Measurements from ENCODE around the gene OXCT1. TPM values are rescaled to one million over a fixed set of nuclear protein-coding genes. Genes with fewer than 3 reads are reported as not detected.

Gene OXCT1
- total and polyA plus RNA-seq, 2 donors (not counting 3 experiments of a cell fraction or from before 2014, with no cell fraction given), result 12.8 to 37.4 TPM

DNA sequence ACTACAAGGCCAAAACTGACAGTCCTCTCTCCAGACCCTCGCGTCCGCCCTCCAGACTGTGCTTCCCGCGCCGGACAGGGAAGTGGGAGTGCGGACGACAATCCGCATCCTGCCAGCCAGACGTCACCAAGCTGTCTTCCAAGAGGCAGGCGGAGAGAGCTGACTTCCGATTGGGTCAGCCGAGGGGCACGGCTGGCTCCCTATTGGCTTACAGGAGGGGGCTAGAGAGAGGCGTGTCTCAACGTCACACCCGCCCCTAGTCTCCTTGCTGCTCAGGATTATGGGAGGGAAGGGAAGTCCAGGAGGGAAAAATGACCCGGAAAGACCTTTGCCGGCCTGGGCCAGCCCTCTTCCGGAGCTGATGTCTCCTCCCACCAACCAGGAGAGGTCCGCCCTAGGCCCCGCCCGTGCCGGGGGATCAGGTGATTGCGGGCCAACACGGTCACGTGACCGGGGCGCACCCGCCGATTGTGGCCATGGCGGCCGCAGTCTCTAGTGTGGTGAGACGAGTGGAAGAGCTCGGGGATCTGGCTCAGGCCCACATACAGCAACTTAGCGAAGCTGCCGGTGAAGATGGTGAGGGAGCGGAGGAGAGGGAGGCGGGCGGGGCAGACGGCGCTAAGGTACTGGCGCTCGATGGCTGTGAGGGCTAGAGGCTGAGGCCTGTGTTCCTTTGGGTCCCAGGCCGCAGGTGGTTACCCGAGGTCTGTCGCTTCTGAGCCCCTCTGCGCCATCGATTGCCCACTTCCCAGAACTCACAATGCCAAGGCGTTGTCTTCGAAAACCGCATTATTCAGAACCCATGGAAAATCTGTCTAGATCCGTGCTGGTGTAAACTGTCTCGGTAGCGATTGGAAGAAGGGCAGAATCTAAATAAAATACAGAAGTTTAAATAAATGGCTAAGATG lies 33.9 kb upstream of the OXCT1 start, which contains the start of gene RIMOC1:
Gene RIMOC1, plus strand, starts transcription at position 453 of the 908 bp plus-strand sequence. Its CDS starts 24 bp downstream, at position 477.
- ChIA-PET POLR2A (interaction anchor here (0.5 to 1.7 kb wide), 6 partner anchors 17 to 1137 kb away, joined by 3 to 6 read pairs (median 4); partner anchors contain the start of gene FBXO4), CTCF (interaction anchor here (0.9 to 2.4 kb wide), 9 partner anchors 17 to 986 kb away, joined by 3 to 16 read pairs (median 6); partner anchors contain the start of genes FBXO4, GHR and OXCT1)
- no peaks in the 10 kb centered on the region for H4K20me1 ChIP-seq (replicated peaks; ENCODE audit: control insufficient read depth, extremely low read depth, insufficient read depth, low read length)
- peak within 1 kb of the TSS; percentile 98 for H3K9ac ChIP-seq (replicated peaks; ENCODE audit: extremely low read depth, insufficient read depth, low read length)
- H3K4me3 ChIP-seq (replicated peaks in 1 of 3; ENCODE audit: insufficient read depth in 1 of 3, low read depth in 1 of 3, low read length in 3 of 3), result peak within 1 kb of the TSS; percentile 68 to 96 (median 91)
- peak within 1 kb of the TSS; percentile 88 for H2AFZ ChIP-seq (ENCODE audit: low read depth, low read length)
- peaks cover 19% of the 10 kb centered on the region for H3K79me2 ChIP-seq (ENCODE audit: control insufficient read depth, insufficient read depth, low read length)
- H3K27ac ChIP-seq (ENCODE audit: insufficient read depth, low read depth, low read length), result peak within 1 kb of the TSS; percentile 86
- intact Hi-C loops (cut with micrococcal nuclease) (loop anchor here (1.0 to 10.0 kb wide), 6 partner anchors 21 to 1411 kb away; partner anchors contain the start of genes FBXO4, HMGCS1 and OXCT1), dilution Hi-C loops (cut with MboI; ENCODE audit: extremely low pct_ligation_motif_present, low sequenced_read_pairs) (no loop called here)
- H3K27me3 ChIP-seq (ENCODE audit: control insufficient read depth in 2 of 2, insufficient read depth in 2 of 2, low read length in 2 of 2), result peaks cover 0 to 2% of the 10 kb centered on the region in 2 experiments
- TF ChIP-seq JUN (IDR thresholded peaks at IDR 0.05; ENCODE audit: borderline replicate concordance, insufficient read depth, insufficient read length, low read depth), result no peak
- peak; percentile 82 for TF ChIP-seq POLR2A (IDR thresholded peaks at IDR 0.05; ENCODE audit: low read depth, low read length)
- TF ChIP-seq POLR2AphosphoS5 (IDR thresholded peaks at IDR 0.05; ENCODE audit: insufficient read depth, low read depth, low read length), result peak; percentile 89
- TF ChIP-seq, protein P1, sequence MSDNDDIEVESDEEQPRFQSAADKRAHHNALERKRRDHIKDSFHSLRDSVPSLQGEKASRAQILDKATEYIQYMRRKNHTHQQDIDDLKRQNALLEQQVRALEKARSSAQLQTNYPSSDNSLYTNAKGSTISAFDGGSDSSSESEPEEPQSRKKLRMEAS (IDR thresholded peaks at IDR 0.05; ENCODE audit: insufficient read depth, insufficient read length), result peak; percentile 69
- no peaks in the 10 kb centered on the region for H3K9me3 ChIP-seq (replicated peaks; ENCODE audit: control insufficient read depth, insufficient read depth, low read length)
- H3K4me1 ChIP-seq (ENCODE audit: control insufficient read depth, extremely low read depth, insufficient read depth, low read length), result peaks cover 14% of the 10 kb centered on the region
- TSS peak; percentile 53 for BruUV-seq (replicated peaks)
- no peaks in the 10 kb centered on the region for H3K9me1 ChIP-seq (replicated peaks; ENCODE audit: control insufficient read depth, extremely low read depth, insufficient read depth, low read length)
- peak within 1 kb of the TSS; percentile 95 for H3K4me2 ChIP-seq (ENCODE audit: insufficient read depth, low read length)
- FAIRE-seq (peak; percentile 97), DNase-seq (ENCODE audit: low read depth, low spot score) (peak; percentile 100)
- peaks cover 0 to 5% of the 10 kb centered on the region in 2 experiments for H3K36me3 ChIP-seq (ENCODE audit: control insufficient read depth in 2 of 2, extremely low read depth in 1 of 2, insufficient read depth in 2 of 2, low read length in 2 of 2)
